GM12878 (cell line): Measurements from ENCODE around the gene PHPT1. TPM values are rescaled to one million over a fixed set of nuclear protein-coding genes. Genes with fewer than 3 reads are reported as not detected.

ENCODE experiments used
- BACH1 ChIP-seq: fragments of 450-650 bp; IDR thresholded peaks from 2 replicates; pipeline ENCODE4 v1.6.1; 2017; ENCODE audit warnings: mild to moderate bottlenecking, borderline replicate concordance
- BRCA1 ChIP-seq: IDR thresholded peaks from 2 replicates; pipeline ENCODE4 v1.6.1; 2011; ENCODE audit warnings: low read depth, low read length, improper control_type of control experiment
- CEBPB ChIP-seq, 2 experiments: fragments of 150-350 bp in 1 of 2; IDR thresholded peaks; 2 replicates each; pipeline ENCODE4 v1.6.1; 2012 to 2014; ENCODE audit warnings: low read depth in 2 of 2, low read length in 2 of 2, borderline replicate concordance in 1 of 2, inconsistent platforms in 1 of 2
- FOXK2 ChIP-seq: fragments of 450-650 bp; IDR thresholded peaks from 2 replicates; pipeline ENCODE4 v1.6.1; 2017; ENCODE audit warnings: mild to moderate bottlenecking, moderate library complexity
- HDGF ChIP-seq: fragments of 450-650 bp; IDR thresholded peaks from 2 replicates; pipeline ENCODE4 v1.6.1; 2016; ENCODE audit warnings: antibody characterized with exemption
- IKZF1 ChIP-seq: fragments of 450-650 bp; conservative IDR thresholded peaks from 2 replicates; pipeline ENCODE4 v1.6.1; 2017; ENCODE audit warnings: antibody characterized with exemption, mild to moderate bottlenecking
- IRF3 ChIP-seq: fragments of 450-650 bp; IDR thresholded peaks from 2 replicates; pipeline ENCODE4 v1.6.1; 2014; ENCODE audit warnings: mild to moderate bottlenecking
- MAX ChIP-seq: IDR thresholded peaks from 2 replicates; pipeline ENCODE4 v1.6.1; 2012; ENCODE audit warnings: low read depth, low read length, improper control_type of control experiment
- MXI1 ChIP-seq: fragments of 150-350 bp; IDR thresholded peaks from 2 replicates; pipeline ENCODE4 v1.6.1; 2011; ENCODE audit warnings: low read depth, mild to moderate bottlenecking, inconsistent platforms, low read length, improper control_type of control experiment
- NRF1 ChIP-seq: conservative IDR thresholded peaks from 2 replicates; pipeline ENCODE4 v1.6.1; 2011; ENCODE audit warnings: mild to moderate bottlenecking, low read depth, low read length, improper control_type of control experiment
- PAX5 ChIP-seq: IDR thresholded peaks from 2 replicates; pipeline ENCODE4 v1.6.1; 2011; ENCODE audit warnings: low read depth, low read length, borderline replicate concordance
- PKNOX1 ChIP-seq: fragments of 450-650 bp; IDR thresholded peaks from 2 replicates; pipeline ENCODE4 v1.6.1; 2016; ENCODE audit warnings: mild to moderate bottlenecking
- RAD51 ChIP-seq: fragments of 450-650 bp; IDR thresholded peaks from 2 replicates; pipeline ENCODE4 v1.6.1; 2016; ENCODE audit warnings: moderate library complexity, mild to moderate bottlenecking, inconsistent platforms
- RB1 ChIP-seq: fragments of 450-650 bp; formaldehyde crosslinking; IDR thresholded peaks from 2 replicates; pipeline ENCODE4 v1.6.1; 2017; ENCODE audit warnings: mild to moderate bottlenecking, borderline replicate concordance
- RELB ChIP-seq: fragments of 450-650 bp; IDR thresholded peaks from 2 replicates; pipeline ENCODE4 v1.6.1; 2017; ENCODE audit warnings: low read depth, mild to moderate bottlenecking, moderate library complexity
- SKIL ChIP-seq: fragments of 450-650 bp; IDR thresholded peaks from 2 replicates; pipeline ENCODE4 v1.6.1; 2017; ENCODE audit warnings: mild to moderate bottlenecking, low read depth, inconsistent platforms; ENCODE audit not compliant: poor library complexity, severe bottlenecking
- SMAD5 ChIP-seq: IDR thresholded peaks from 2 replicates; pipeline ENCODE4 v1.6.1; 2016; ENCODE audit warnings: antibody characterized with exemption, low read depth
- ZBED1 ChIP-seq: IDR thresholded peaks from 2 replicates; pipeline ENCODE4 v1.6.1; 2016; ENCODE audit warnings: borderline replicate concordance
- ZNF384 ChIP-seq: IDR thresholded peaks from 2 replicates; pipeline ENCODE4 v1.6.1; 2012; ENCODE audit warnings: low read depth, mild to moderate bottlenecking, low read length, improper control_type of control experiment, borderline replicate concordance
- ZNF592 ChIP-seq: fragments of 450-650 bp; IDR thresholded peaks from 2 replicates; pipeline ENCODE4 v1.6.1; 2017; ENCODE audit warnings: mild to moderate bottlenecking, moderate library complexity
- polyA plus RNA-seq, 11 experiments: library from polyadenylated mRNA; depleted of rRNA in 4 of 11; unstranded in 6 of 11; stranded (reverse) in 5 of 11; fragments of >200 nt; fragmentation: Nextera tagmentation in 4 of 11; fragmentation: Illumina TruSeq in 1 of 11; extraction: Ambion mirVana in 4 of 11; extraction: Trizol in 1 of 11; gene quantifications; 1 replicate in 1 of 11; 2 replicates in 10 of 11; pipeline versions ENCODE4 v1.2.1 to v1.2.3, GENCODE V29; 2011 to 2016; ENCODE audit warnings: inconsistent platforms in 2 of 11, missing spikeins in 2 of 11, low read depth in 1 of 11
- total RNA-seq, 4 experiments: library from RNA; depleted of rRNA in 3 of 4; stranded (reverse); fragments of >200 nt in 3 of 4; fragmentation: Illumina TruSeq in 1 of 4; extraction: Trizol in 1 of 4; gene quantifications; 2 replicates each; pipeline versions ENCODE4 v1.2.1 to v1.2.3, GENCODE V29; 2013 to 2021

PHPT1 gene
- total and polyA plus RNA-seq, 10 of the 15 experiments (the other 5 are each of a cell fraction or from before 2014, with no cell fraction given): 56.2 to 323 (median 140) TPM

- TF ChIP-seq ZNF592 (no peak), RAD51 (no peak), PKNOX1 (peak; percentile 100), RELB (no peak), ZBED1 (no peak), SMAD5 (peak; percentile 68; the same call in 1 of the 2 replicates), IKZF1 (peak; percentile 53), RB1 (peak; percentile 82; the same call in 1 of the 2 replicates), BACH1 (peak; percentile 89), ZNF384 (no peak), FOXK2 (no peak), CEBPB (IDR thresholded peaks at IDR 0.05; ENCODE audit: borderline replicate concordance in 1 of 2, low read depth in 2 of 2, low read length in 2 of 2) (no peak), MAX (peak; percentile 68), IRF3 (peak; percentile 100), SKIL (no peak), HDGF (no peak), NRF1 (no peak; the same call in 1 of the 2 replicates), MXI1 (peak; percentile 82), BRCA1 (0 out of 2 replicates have a peak, but pooled peaks have one; percentile 27), PAX5 (0 out of 2 replicates have a peak, but pooled peaks have one; percentile 56)
Observed at GRCh38 chr9:136885950-136886578, 36.9 kb downstream of the PHPT1 start, which contains the start of gene TRAF2 (continued).
